Liver (tissue), 9 donors: ENCODE results near the gene SLC47A2. TPM values are rescaled to one million over a fixed set of nuclear protein-coding genes. Genes with fewer than 3 reads are reported as not detected.

ENCODE experiments used
- DNase-seq: peaks from one replicate; pipeline ENCODE4 v3.0.0-alpha.2; 2017; ENCODE audit warnings: low spot score
- H3K27ac ChIP-seq, 2 donors: one replicate each; pipeline ENCODE4 v1.7.0; 2013; ENCODE audit warnings: inconsistent platforms in 2 of 2, low read length in 2 of 2, control low read depth in 1 of 2, low read depth in 1 of 2, mild to moderate bottlenecking in 1 of 2
- H3K27me3 ChIP-seq, 4 donors: one replicate each; pipeline versions ENCODE4 v1.6.1 to v1.7.0; 2013; ENCODE audit warnings: low read length in 3 of 4, inconsistent platforms in 1 of 4, mild to moderate bottlenecking in 1 of 4, moderate library complexity in 1 of 4; ENCODE audit not compliant: control insufficient read depth in 4 of 4, insufficient read depth in 4 of 4
- H3K36me3 ChIP-seq, 4 donors: one replicate each; pipeline versions ENCODE4 v1.6.1 to v1.7.0; 2013; ENCODE audit warnings: low read length in 3 of 4, mild to moderate bottlenecking in 3 of 4, low read depth in 1 of 4, moderate library complexity in 1 of 4; ENCODE audit not compliant: control insufficient read depth in 4 of 4, insufficient read depth in 3 of 4
- H3K4me1 ChIP-seq, 4 donors: one replicate each; pipeline versions ENCODE4 v1.6.1 to v1.7.0; 2013; ENCODE audit warnings: low read length in 3 of 4, mild to moderate bottlenecking in 3 of 4, moderate library complexity in 1 of 4; ENCODE audit not compliant: control insufficient read depth in 4 of 4, insufficient read depth in 4 of 4
- H3K4me3 ChIP-seq, 3 donors: one replicate each; pipeline versions ENCODE4 v1.6.1 to v1.7.0; 2013; ENCODE audit warnings: low read length in 3 of 3, control low read depth in 1 of 3, low read depth in 1 of 3, mild to moderate bottlenecking in 1 of 3
- H3K9ac ChIP-seq, 2 donors: one replicate each; pipeline ENCODE4 v1.7.0; 2013; ENCODE audit warnings: low read length in 2 of 2, mild to moderate bottlenecking in 2 of 2, moderate library complexity in 2 of 2, control low read depth in 1 of 2, low read depth in 1 of 2
- H3K9me3 ChIP-seq, 4 donors: one replicate each; pipeline versions ENCODE4 v1.6.1 to v1.7.0; 2013; ENCODE audit warnings: low read length in 3 of 4; ENCODE audit not compliant: control insufficient read depth in 4 of 4
- ATF3 ChIP-seq: IDR thresholded peaks from 2 replicates; pipeline ENCODE4 v1.6.1; 2016; ENCODE audit warnings: antibody characterized with exemption
- CTCF ChIP-seq: fragments of 150-350 bp; IDR thresholded peaks from 2 replicates; pipeline ENCODE4 v1.5.1; 2017; ENCODE audit warnings: improper control_type of control experiment, low read depth, low read length; ENCODE audit not compliant: missing input control
- EGR1 ChIP-seq, 2 donors: IDR thresholded peaks; 2 replicates each; pipeline ENCODE4 v1.6.1; 2016 to 2018; ENCODE audit warnings: antibody characterized with exemption in 2 of 2, low read depth in 2 of 2
- FOXA2 ChIP-seq: IDR thresholded peaks from 2 replicates; pipeline ENCODE4 v1.6.1; 2016; ENCODE audit warnings: antibody characterized with exemption
- GABPA ChIP-seq, 2 donors: IDR thresholded peaks in 1 of 2; conservative IDR thresholded peaks in 1 of 2; 2 replicates each; pipeline ENCODE4 v1.6.1; 2016; ENCODE audit warnings: antibody characterized with exemption in 2 of 2, mild to moderate bottlenecking in 1 of 2, moderate library complexity in 1 of 2
- HNF4A ChIP-seq, 2 donors: conservative IDR thresholded peaks; 2 replicates each; pipeline ENCODE4 v1.6.1; 2016; ENCODE audit warnings: antibody characterized with exemption in 2 of 2, mild to moderate bottlenecking in 2 of 2
- HNF4G ChIP-seq: IDR thresholded peaks from 2 replicates; pipeline ENCODE4 v1.6.1; 2016; ENCODE audit warnings: antibody characterized with exemption
- JUND ChIP-seq, 2 donors: IDR thresholded peaks; 2 replicates each; pipeline ENCODE4 v1.6.1; 2016; ENCODE audit warnings: antibody characterized with exemption in 2 of 2
- NR2F2 ChIP-seq: IDR thresholded peaks from 2 replicates; pipeline ENCODE4 v1.6.1; 2016; ENCODE audit warnings: antibody characterized with exemption
- RAD21 ChIP-seq, 2 donors: IDR thresholded peaks; 2 replicates each; pipeline ENCODE4 v1.6.1; 2016; ENCODE audit warnings: antibody characterized with exemption in 2 of 2, mild to moderate bottlenecking in 2 of 2
- REST ChIP-seq: IDR thresholded peaks from 2 replicates; pipeline ENCODE4 v1.6.1; 2016; ENCODE audit warnings: antibody characterized with exemption, mild to moderate bottlenecking
- RXRA ChIP-seq, 2 donors: IDR thresholded peaks; 2 replicates each; pipeline ENCODE4 v1.6.1; 2017 to 2018; ENCODE audit warnings: antibody characterized with exemption in 2 of 2, mild to moderate bottlenecking in 1 of 2
- YY1 ChIP-seq: IDR thresholded peaks from 2 replicates; pipeline ENCODE4 v1.6.1; 2016; ENCODE audit warnings: antibody characterized with exemption, mild to moderate bottlenecking
- ZBTB33 ChIP-seq: IDR thresholded peaks from 2 replicates; pipeline ENCODE4 v1.6.1; 2016; ENCODE audit warnings: antibody characterized with exemption
- WGBS: extraction: QIAGEN DNeasy Blood & Tissue Kit; methylation state at CpG from one replicate; pipeline ENCODE4 v1.1.7; 2013; 5-methylcytosine and 5-hydroxymethylcytosine counted together
- polyA plus RNA-seq, 2 donors: library from polyadenylated mRNA; stranded (reverse) in 1 of 2; unstranded in 1 of 2; fragments of 200-250 nt in 1 of 2; fragments of >200 nt in 1 of 2; fragmentation: Nextera tagmentation in 1 of 2; extraction: Ambion mirVana in 1 of 2; gene quantifications; one replicate each; pipeline versions ENCODE4 v1.2.1 to v1.2.3, GENCODE V29; 2013 to 2015
- total RNA-seq, 2 donors: library from RNA; depleted of rRNA; stranded (reverse); fragments of >200 nt; gene quantifications; one replicate each; pipeline ENCODE4 v1.2.3, GENCODE V29; 2014
- donor health status: healthy.
- donor health status: healthy.
- donor health status: healthy.
- donor health status: healthy.
- donor health status: healthy.

The SLC47A2 gene
- total and polyA plus RNA-seq, 4 donors, result 0.08 TPM; not detected in 3

GRCh38 chr17:19642373-19642893 is 74.0 kb downstream of the SLC47A2 start:
- H3K4me3 ChIP-seq, result peak overlapping the region in 2 of 3 donors; percentile 24 to 41
- no peaks in the 10 kb centered on the region for H3K27me3 ChIP-seq
- 28% methylated on average over 5 of the region's 5 CpGs for WGBS
- H3K27ac ChIP-seq, result peak overlapping the region; percentile 67 to 73
- no peak for DNase-seq
- H3K9me3 ChIP-seq, result no peaks in the 10 kb centered on the region
- no peaks in the 10 kb centered on the region for H3K36me3 ChIP-seq
- H3K9ac ChIP-seq, result peak overlapping the region; percentile 6 to 19
- TF ChIP-seq EGR1 (IDR thresholded peaks at IDR 0.05; ENCODE audit: low read depth in 2 of 2) (no peak), HNF4A (conservative IDR thresholded peaks at IDR 0.05) (peak in 1 of 2 donors; percentile 2)
- H3K4me1 ChIP-seq, result peaks cover 7 to 49% (median 40%) of the 10 kb centered on the region in 4 donors

GRCh38 chr17:19641687-19642372 is 74.6 kb downstream of the SLC47A2 start:
- Histone ChIP-seq H3K4me1 (peaks cover 7 to 43% (median 36%) of the 10 kb centered on the region in 4 donors), H3K9me3 (no peaks in the 10 kb centered on the region), H3K27ac (peak overlapping the region; percentile 67 to 73), H3K36me3 (no peaks in the 10 kb centered on the region), H3K9ac (peak overlapping the region; percentile 19 to 33), H3K4me3 (peak overlapping the region in 1 of 3 donors; percentile 41), H3K27me3 (no peaks in the 10 kb centered on the region)
- TF ChIP-seq ZBTB33, result no peak
- TF ChIP-seq RAD21 (IDR thresholded peaks at IDR 0.05), result no peak
- no peak for TF ChIP-seq NR2F2
- no peak for TF ChIP-seq CTCF
- peak; percentile 45 for TF ChIP-seq FOXA2
- TF ChIP-seq HNF4G, result no peak
- TF ChIP-seq RXRA (IDR thresholded peaks at IDR 0.05), result peak in 1 of 2 donors; percentile 41
- TF ChIP-seq REST, result no peak
- no peak for TF ChIP-seq YY1
- TF ChIP-seq HNF4A (conservative IDR thresholded peaks at IDR 0.05), result peak; percentile 15 to 45
- no peak for TF ChIP-seq ATF3
- TF ChIP-seq EGR1 (IDR thresholded peaks at IDR 0.05; ENCODE audit: low read depth in 2 of 2), result no peak
- no peak for TF ChIP-seq JUND (IDR thresholded peaks at IDR 0.05)
- TF ChIP-seq GABPA (IDR thresholded peaks at IDR 0.05 in 1 of 2, conservative IDR thresholded peaks at IDR 0.05 in 1 of 2), result no peak
- DNase-seq, result no peak
- WGBS, result 44% methylated on average over 4 of the region's 4 CpGs
